Measurements from ENCODE around the gene FANCC.
"Not testable (repeated sequence)": the region's sequence is repeated elsewhere in the genome, so short reads cannot be mapped to it uniquely, and the experiment has no call there.

GRCh38 chr9:95274160-95274559 lies 43.3 kb downstream of the FANCC start:
- not testable (repeated sequence) for TF ChIP-seq CTCF (IDR thresholded peaks at IDR 0.05); PBX3 (IDR thresholded peaks at IDR 0.05); JUND (IDR thresholded peaks at IDR 0.05); YY1 (IDR thresholded peaks at IDR 0.05; ENCODE audit: low read depth); EZH2phosphoT487 (IDR thresholded peaks at IDR 0.05; ENCODE audit: borderline replicate concordance, low read depth); ZBTB33 (IDR thresholded peaks at IDR 0.05; ENCODE audit: borderline replicate concordance, low read depth); NRF1 (IDR thresholded peaks at IDR 0.05; ENCODE audit: low read depth, low read length); RAD21 (IDR thresholded peaks at IDR 0.05; ENCODE audit: low read length); EP300 (IDR thresholded peaks at IDR 0.05; ENCODE audit: borderline replicate concordance in 1 of 2, low read depth in 1 of 2, low read length in 1 of 2); MAX (IDR thresholded peaks at IDR 0.05; ENCODE audit: low read depth); TCF12 (IDR thresholded peaks at IDR 0.05); RCOR1 (IDR thresholded peaks at IDR 0.05; ENCODE audit: low read length); SMC3 (IDR thresholded peaks at IDR 0.05; ENCODE audit: low read depth, low read length)
